GM12873 (cell line): ENCODE measurements around the gene TAPT1.

Experiments used
- CTCF ChIP-seq: IDR thresholded peaks from 2 replicates; pipeline ENCODE4 v1.5.1; 2012; ENCODE audit warnings: low read depth, mild to moderate bottlenecking, moderate library complexity, low read length, control low read depth; ENCODE audit not compliant: insufficient read depth; ENCODE audit errors: missing control alignments

The TAPT1 gene

GRCh38 chr4:16139066-16139945 lies 87.0 kb downstream of the TAPT1 start:
- TF ChIP-seq CTCF = no peak

- no peak for TF ChIP-seq CTCF
Measured at GRCh38 chr4:16136827-16137226, 89.4 kb downstream of the TAPT1 start.

- no peak for TF ChIP-seq CTCF
Measured at GRCh38 chr4:16136311-16136710, 90.0 kb downstream of the TAPT1 start.

- no peak for TF ChIP-seq CTCF
Measured at GRCh38 chr4:16133406-16133805, 92.9 kb downstream of the TAPT1 start.

- no peak for TF ChIP-seq CTCF
Measured at GRCh38 chr4:16131293-16131692, 95.0 kb downstream of the TAPT1 start.

GRCh38 chr4:16129336-16129735 lies 96.9 kb downstream of the TAPT1 start:
- no peak for TF ChIP-seq CTCF

GRCh38 chr4:16126714-16127113 lies 99.6 kb downstream of the TAPT1 start:
- no peak for TF ChIP-seq CTCF
